ENCODE measurements around the gene DAW1.
"Not testable (repeated sequence)": the region's sequence is repeated elsewhere in the genome, so short reads cannot be mapped to it uniquely, and the experiment has no call there.

The DAW1 gene

DNA sequence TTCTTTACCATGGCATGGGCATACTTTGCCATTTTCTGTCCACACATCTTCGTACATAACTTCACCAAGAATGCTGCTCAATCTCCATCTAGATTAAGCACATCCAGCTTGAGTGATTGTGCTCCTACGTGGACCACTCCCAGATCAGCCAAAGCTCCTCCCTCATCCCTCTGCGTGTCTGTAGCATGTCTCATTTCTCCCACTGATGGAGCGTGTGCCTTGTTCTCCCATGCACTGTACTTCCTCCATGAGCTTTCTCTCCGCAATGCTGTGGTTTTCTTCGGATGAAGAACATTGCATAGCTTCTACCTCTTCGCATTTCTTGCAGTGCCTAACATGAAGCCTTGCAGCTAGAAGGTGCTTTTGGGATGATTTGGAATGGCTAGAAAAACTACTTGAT is 44.3 kb upstream of the DAW1 start:
- DNase-seq (ENCODE audit: low read depth): no peak
- TF ChIP-seq, protein P1, sequence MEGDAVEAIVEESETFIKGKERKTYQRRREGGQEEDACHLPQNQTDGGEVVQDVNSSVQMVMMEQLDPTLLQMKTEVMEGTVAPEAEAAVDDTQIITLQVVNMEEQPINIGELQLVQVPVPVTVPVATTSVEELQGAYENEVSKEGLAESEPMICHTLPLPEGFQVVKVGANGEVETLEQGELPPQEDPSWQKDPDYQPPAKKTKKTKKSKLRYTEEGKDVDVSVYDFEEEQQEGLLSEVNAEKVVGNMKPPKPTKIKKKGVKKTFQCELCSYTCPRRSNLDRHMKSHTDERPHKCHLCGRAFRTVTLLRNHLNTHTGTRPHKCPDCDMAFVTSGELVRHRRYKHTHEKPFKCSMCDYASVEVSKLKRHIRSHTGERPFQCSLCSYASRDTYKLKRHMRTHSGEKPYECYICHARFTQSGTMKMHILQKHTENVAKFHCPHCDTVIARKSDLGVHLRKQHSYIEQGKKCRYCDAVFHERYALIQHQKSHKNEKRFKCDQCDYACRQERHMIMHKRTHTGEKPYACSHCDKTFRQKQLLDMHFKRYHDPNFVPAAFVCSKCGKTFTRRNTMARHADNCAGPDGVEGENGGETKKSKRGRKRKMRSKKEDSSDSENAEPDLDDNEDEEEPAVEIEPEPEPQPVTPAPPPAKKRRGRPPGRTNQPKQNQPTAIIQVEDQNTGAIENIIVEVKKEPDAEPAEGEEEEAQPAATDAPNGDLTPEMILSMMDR (IDR thresholded peaks at IDR 0.05; ENCODE audit: low read length, missing control alignments): no peak
- no peak overlapping the region for H3K4me3 ChIP-seq (replicated peaks; ENCODE audit: low read depth, low read length)

DNA sequence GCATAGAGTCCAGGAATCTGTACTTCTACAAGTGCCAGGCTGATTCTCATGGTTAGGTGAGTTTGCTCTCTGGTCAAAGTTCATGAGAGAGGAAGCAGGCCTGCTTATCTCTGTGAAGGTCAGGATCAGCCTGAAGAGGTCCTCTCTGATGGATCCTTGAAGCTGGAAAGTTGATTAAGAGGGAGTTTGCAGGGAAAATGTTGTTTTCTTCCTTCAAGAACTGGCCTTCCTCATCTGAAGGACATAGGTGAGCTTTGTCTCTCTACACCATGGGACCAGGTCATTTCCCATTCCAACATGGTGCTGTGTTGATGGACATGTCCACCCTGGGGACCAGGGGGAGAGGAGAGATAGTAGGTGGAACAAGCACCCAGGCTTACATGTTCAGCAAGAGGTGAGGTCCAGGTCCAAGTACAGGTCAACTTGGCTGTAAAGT is 42.9 kb upstream of the DAW1 start:
- DNase-seq (ENCODE audit: low read depth): no peak
- TF ChIP-seq, protein P1 (IDR thresholded peaks at IDR 0.05; ENCODE audit: low read length, missing control alignments): no peak
- H3K4me3 ChIP-seq (replicated peaks; ENCODE audit: low read depth, low read length): no peak overlapping the region

DNA sequence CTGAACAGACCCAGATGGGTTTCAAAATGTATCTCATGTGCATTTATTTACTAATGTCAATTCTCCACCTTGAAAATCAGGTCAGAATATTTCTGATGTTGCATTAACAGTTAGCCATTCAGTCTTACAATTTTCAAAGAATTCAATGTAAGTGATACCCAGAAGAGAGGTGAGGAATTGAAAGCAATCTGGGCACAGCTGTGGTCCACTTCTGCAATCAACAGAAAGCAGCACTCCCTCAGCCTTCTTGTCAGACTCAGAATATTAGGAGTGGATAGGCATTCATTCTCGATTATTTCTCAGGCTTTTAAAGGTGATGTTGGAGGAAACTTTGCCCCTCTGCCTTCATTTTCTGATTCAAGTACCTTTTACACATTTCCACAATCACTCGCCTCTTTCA is 42.1 kb upstream of the DAW1 start:
- H3K4me3 ChIP-seq (replicated peaks; ENCODE audit: low read depth, low read length): no peak overlapping the region
- no peak for DNase-seq (ENCODE audit: low read depth)

DNA sequence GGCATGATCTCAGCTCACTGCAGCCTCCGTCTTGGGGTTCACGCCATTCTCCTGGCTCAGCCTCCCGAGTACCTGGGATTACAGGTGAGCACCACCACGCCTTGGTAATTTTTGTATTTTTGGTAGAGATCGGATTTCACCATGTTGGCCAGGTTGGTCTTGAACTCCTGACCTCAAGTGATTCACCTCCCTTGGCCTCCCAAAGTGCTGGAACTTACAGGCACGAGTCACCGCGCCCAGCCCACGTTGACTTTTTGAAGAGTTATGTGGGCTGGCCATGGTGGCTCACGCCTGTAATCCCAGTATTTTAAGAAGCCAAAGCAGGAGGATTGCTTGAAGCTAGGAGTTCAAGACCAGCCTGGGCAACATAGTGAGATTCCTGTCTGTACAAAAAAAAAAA is 37.0 kb upstream of the DAW1 start:
- TF ChIP-seq, protein P1 (IDR thresholded peaks at IDR 0.05; ENCODE audit: low read length, missing control alignments): no peak
- DNase-seq (ENCODE audit: low read depth): no peak
- H3K4me3 ChIP-seq (replicated peaks; ENCODE audit: low read depth, low read length): no peak overlapping the region

More for the DNA sequence above, 42.1 kb upstream of the DAW1 start:
- TF ChIP-seq, protein P1 (IDR thresholded peaks at IDR 0.05; ENCODE audit: low read length, missing control alignments): no peak

DNA sequence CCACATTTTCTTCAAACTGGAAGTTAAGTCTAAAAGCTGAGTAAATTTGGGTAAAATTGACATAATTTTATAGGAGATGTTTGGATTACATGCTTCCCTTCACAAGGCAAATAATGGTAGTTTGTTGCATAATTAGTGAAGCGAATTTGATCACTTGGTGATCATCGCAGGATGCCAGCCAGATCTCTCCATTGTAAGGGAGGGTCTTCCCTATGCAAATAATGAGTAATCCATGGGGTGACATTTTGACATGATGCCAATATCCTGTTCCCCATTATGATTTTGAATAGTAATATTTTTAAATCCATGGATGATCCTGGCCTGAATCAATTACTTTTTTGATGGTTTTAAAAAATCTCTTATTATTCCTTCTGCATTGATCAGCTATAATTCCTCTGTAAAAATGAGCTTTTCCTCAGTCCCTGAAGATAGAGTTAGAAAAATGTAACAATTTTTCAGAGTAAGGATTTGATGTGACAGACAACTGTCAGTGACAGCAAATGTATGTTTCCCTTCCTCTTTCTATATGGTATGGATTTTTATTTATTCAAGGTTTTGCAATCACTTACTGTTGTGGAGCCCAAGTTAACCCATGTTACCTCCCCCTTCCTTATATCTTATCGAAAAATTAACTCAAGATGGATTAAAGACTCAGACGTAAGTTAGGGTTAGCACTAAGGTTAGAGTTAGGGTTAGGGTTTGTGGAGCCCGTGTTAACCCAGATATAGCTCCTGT is 36.3 kb upstream of the DAW1 start:
- DNase-seq (ENCODE audit: low read depth): no peak
- TF ChIP-seq, protein P1 (IDR thresholded peaks at IDR 0.05; ENCODE audit: low read length, missing control alignments): no peak
- H3K4me3 ChIP-seq (replicated peaks; ENCODE audit: low read depth, low read length): no peak overlapping the region

DNA sequence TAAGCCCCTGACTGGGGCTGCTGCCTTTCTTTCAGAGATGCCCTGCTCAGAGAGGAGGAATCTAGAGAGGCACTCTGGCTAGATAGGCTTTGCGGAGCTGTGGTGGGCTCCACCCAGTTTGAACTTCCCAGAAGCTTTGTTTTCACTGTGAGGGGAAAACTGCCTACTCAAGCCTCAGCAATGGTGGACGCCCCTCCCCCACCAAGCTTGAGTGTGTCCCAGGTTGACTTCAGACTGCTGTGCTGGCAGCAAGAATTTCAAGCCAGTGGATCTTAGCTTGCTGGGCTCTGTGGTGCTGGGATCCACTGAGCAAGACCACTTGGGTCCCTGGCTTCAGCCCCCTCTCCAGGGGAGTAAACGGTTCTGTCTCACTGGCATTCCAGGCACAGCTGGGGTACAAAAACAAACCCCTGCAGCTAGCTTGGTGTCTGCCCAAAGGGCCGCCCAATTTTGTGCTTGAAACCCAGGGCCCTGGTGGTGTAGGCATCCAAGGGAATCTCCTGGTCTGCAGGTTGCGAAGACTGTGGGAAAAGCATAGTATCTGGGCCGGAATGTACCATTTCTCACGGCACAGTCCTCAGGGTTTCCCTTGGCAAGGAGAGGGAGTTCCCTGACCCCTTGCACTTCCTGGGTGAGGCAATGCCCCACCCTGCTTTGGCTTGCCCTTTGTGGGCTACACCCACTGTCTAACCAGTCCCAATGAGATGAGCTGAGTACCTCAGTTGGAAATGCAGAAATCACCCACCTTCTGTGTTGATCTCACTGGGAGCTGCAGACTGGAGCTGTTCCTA is 31.9 kb upstream of the DAW1 start:
- H3K4me3 ChIP-seq (replicated peaks; ENCODE audit: low read depth, low read length): not testable (repeated sequence)
- peak; percentile 50 for DNase-seq (ENCODE audit: low read depth)

DNA sequence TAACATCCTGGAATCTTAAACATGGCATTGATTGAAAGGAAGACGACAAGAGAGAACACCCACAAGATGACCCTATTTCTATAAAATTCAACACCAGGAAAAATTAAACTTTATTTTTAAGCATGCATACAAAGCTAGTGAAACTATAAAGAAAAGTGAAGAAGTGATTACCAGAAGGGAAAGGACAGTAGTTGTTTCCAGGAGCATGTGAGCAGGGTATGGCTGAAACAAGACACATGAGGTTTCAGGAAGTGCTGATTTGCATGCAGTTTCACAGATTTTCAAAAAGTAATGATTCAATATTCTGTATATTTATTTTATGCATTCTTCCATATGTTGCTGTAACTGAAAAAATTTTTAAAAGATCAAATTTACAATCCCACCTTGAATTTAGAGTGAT is 24.6 kb upstream of the DAW1 start:
- no peak overlapping the region for H3K4me3 ChIP-seq (replicated peaks; ENCODE audit: low read depth, low read length)
- DNase-seq (ENCODE audit: low read depth): no peak
- TF ChIP-seq, protein P1 (IDR thresholded peaks at IDR 0.05; ENCODE audit: low read length, missing control alignments): no peak

Data from fibroblast of pulmonary artery (primary cell).